HepG2 (cell line): Measurements from ENCODE around the gene NAA38. TPM values are rescaled to one million over a fixed set of nuclear protein-coding genes. Genes with fewer than 3 reads are reported as not detected.

ENCODE experiments used
- ATAC-seq: fragments of 200-7000 bp; cut with Tn5 transposase; 3 replicates; pipeline ENCODE4 v1.9.1; 2020; ENCODE audit warnings: mild to moderate bottlenecking, moderate library complexity
- BruUV-seq: library from RNA; stranded (reverse); fragments of 400-500 nt; replicated peaks from 2 replicates; lab custom pipeline; 2021; lab: Mats Ljungman, UMichigan
- CTCF ChIA-PET: fragments of 300-600 bp; formaldehyde crosslinking; extraction: SDS; loops from one replicate; lab custom pipeline; 2021; ENCODE audit warnings: low total read pairs, inconsistent platforms, low intra/inter-chr PET ratio; lab: Yijun Ruan, JAX
- POLR2A ChIA-PET: fragments of 350-600 bp; sonication (Branson Sonifier 250); formaldehyde crosslinking; loops from one replicate; lab custom pipeline; 2020; ENCODE audit warnings: antibody characterized with exemption, inconsistent platforms; lab: Yijun Ruan, JAX
- DNase-seq: peaks from one replicate; pipeline ENCODE4 v3.0.0-alpha.2; 2015; ENCODE audit warnings: low spot score
- FAIRE-seq: peaks from 3 replicates; lab custom pipeline; 2011; peaks lifted over from hg19 to GRCh38; lab: Jason Lieb, UNC
- H2AFZ ChIP-seq: one replicate; pipeline ENCODE4 v1.6.1; 2011; ENCODE audit warnings: low read length, inconsistent platforms
- H3K27ac ChIP-seq: fragments of 300-600 bp; 3 replicates; pipeline ENCODE4 v1.8.0; 2011; ENCODE audit warnings: mixed run types, mild to moderate bottlenecking, mixed read lengths, low read length, inconsistent platforms; ENCODE audit not compliant: insufficient read depth; ENCODE audit errors: extremely low read length
- H3K27me3 ChIP-seq, 2 experiments: fragments of 200-600 bp in 1 of 2; 2 replicates in 1 of 2; 3 replicates in 1 of 2; pipeline versions ENCODE4 v1.6.0 to v1.8.0; 2011; ENCODE audit warnings: low read length in 2 of 2, mild to moderate bottlenecking in 2 of 2, moderate library complexity in 2 of 2, inconsistent platforms in 1 of 2; ENCODE audit not compliant: insufficient read depth in 2 of 2, control insufficient read depth in 1 of 2
- H3K36me3 ChIP-seq, 2 experiments: fragments of 200-600 bp in 1 of 2; replicated peaks in 1 of 2; 2 replicates in 1 of 2; 3 replicates in 1 of 2; pipeline versions ENCODE4 v1.5.1 to v1.8.0; 2011; ENCODE audit warnings: low read length in 2 of 2, inconsistent platforms in 1 of 2; ENCODE audit not compliant: insufficient read depth in 2 of 2, control insufficient read depth in 1 of 2
- H3K4me1 ChIP-seq: 2 replicates; pipeline ENCODE4 v1.5.1; 2012; ENCODE audit warnings: low read length, inconsistent platforms; ENCODE audit not compliant: insufficient read depth
- H3K4me2 ChIP-seq: 2 replicates; pipeline ENCODE4 v1.6.0; 2011; ENCODE audit warnings: low read depth, low read length, inconsistent platforms
- H3K4me3 ChIP-seq, 3 experiments: fragments of 200-600 bp in 1 of 3; sonication (generic), shearing (Covaris generic) in 1 of 3; replicated peaks in 1 of 3; 2 replicates each; pipeline ENCODE4 v1.5.1; 2011 to 2016; ENCODE audit warnings: low read length in 3 of 3, inconsistent platforms in 2 of 3, low read depth in 2 of 3, mild to moderate bottlenecking in 2 of 3, control low read depth in 1 of 3, mixed read lengths in 1 of 3; ENCODE audit not compliant: insufficient read depth in 1 of 3
- H3K79me2 ChIP-seq: one replicate; pipeline ENCODE4 v1.6.1; 2011; ENCODE audit warnings: low read length, inconsistent platforms; ENCODE audit not compliant: insufficient read depth
- H3K9ac ChIP-seq: 2 replicates; pipeline ENCODE4 v1.6.0; 2011; ENCODE audit warnings: mild to moderate bottlenecking, low read depth, low read length, inconsistent platforms; ENCODE audit not compliant: insufficient read depth
- H3K9me3 ChIP-seq: 2 replicates; pipeline ENCODE4 v1.5.1; 2012; ENCODE audit warnings: mild to moderate bottlenecking, low read length
- H4K20me1 ChIP-seq: 2 replicates; pipeline ENCODE4 v1.6.0; 2011; ENCODE audit warnings: inconsistent platforms, mild to moderate bottlenecking, low read length, moderate library complexity; ENCODE audit not compliant: insufficient read depth
- ATF7-NPFF ChIP-seq: sonication (generic); formaldehyde crosslinking; IDR thresholded peaks from 2 replicates; pipeline ENCODE4 v1.8.1; 2023; ENCODE audit warnings: mild to moderate bottlenecking, low read depth, missing genetic modification reagents, moderate library complexity
- CBFB ChIP-seq: sonication (generic); formaldehyde crosslinking; IDR thresholded peaks from 2 replicates; pipeline ENCODE4 v1.4.0; 2020; ENCODE audit warnings: missing genetic modification reagents
- PHF5A ChIP-seq: IDR thresholded peaks from one replicate; pipeline ENCODE4 v1.6.1; 2018; ENCODE audit warnings: low read depth, missing genetic modification reagents; ENCODE audit not compliant: unreplicated experiment
- ZNF274 ChIP-seq: sonication (generic); formaldehyde crosslinking; IDR thresholded peaks from 2 replicates; pipeline ENCODE4 v1.5.1; 2020; ENCODE audit warnings: mild to moderate bottlenecking, missing genetic modification reagents
- ZNF354B ChIP-seq: sonication (generic); formaldehyde crosslinking; IDR thresholded peaks from 2 replicates; pipeline ENCODE4 v1.8.0; 2022; ENCODE audit warnings: mild to moderate bottlenecking, missing genetic modification reagents
- ZNF761 ChIP-seq: sonication (generic); formaldehyde crosslinking; conservative IDR thresholded peaks from 2 replicates; pipeline ENCODE4 v1.4.0; 2020; ENCODE audit warnings: mild to moderate bottlenecking, missing genetic modification reagents
- ZNF891 ChIP-seq: sonication (generic); formaldehyde crosslinking; IDR thresholded peaks from 2 replicates; pipeline ENCODE4 v1.5.0; 2020; ENCODE audit warnings: mild to moderate bottlenecking, missing genetic modification reagents
- WGBS: methylation state at CpG from one replicate; pipeline ENCODE4 v1.1.6; 2017; ENCODE audit warnings: low lambda C conversion rate; 5-methylcytosine and 5-hydroxymethylcytosine counted together
- in situ Hi-C: cut with HindIII; loops from 2 replicates; pipeline ENCODE4 v1.10.0; 2017; ENCODE audit warnings: low pct_unique_long_range_greater_than_20kb; ENCODE audit not compliant: extremely low pct_ligation_motif_present
- intact Hi-C: fragments of 100-400 bp; cut with micrococcal nuclease; formaldehyde crosslinking; loops from one replicate; pipeline ENCODE4 v1.10.0; 2022; ENCODE audit not compliant: unreplicated experiment
- polyA plus RNA-seq, 8 experiments: library from polyadenylated mRNA; depleted of rRNA in 3 of 8; stranded (reverse) in 7 of 8; unstranded in 1 of 8; fragments of >200 nt; fragmentation: Illumina TruSeq in 4 of 8; extraction: Trizol in 4 of 8; gene quantifications; 2 replicates each; pipeline versions ENCODE4 v1.2.1 to v1.2.3, GENCODE V29; 2011 to 2016; ENCODE audit warnings: low read depth in 4 of 8, missing spikeins in 1 of 8, mixed read lengths in 1 of 8; ENCODE audit not compliant: insufficient read depth in 1 of 8
- total RNA-seq, 5 experiments: library from RNA; depleted of rRNA; stranded (reverse); fragments of >200 nt; fragmentation: Illumina TruSeq; extraction: Trizol; gene quantifications; 2 replicates each; pipeline ENCODE4 v1.2.3, GENCODE V29; 2016; ENCODE audit warnings: low read depth in 1 of 5
- TF ChIP-seq, protein P1 (sequence below): sonication (generic); formaldehyde crosslinking; IDR thresholded peaks from 2 replicates; pipeline ENCODE4 v1.5.0; 2020; ENCODE audit warnings: mild to moderate bottlenecking, missing genetic modification reagents, moderate library complexity

The NAA38 gene
- total and polyA plus RNA-seq, 2 of the 13 experiments (the other 11 are each of a cell fraction or from before 2014, with no cell fraction given) = 46.9 to 91.6 TPM

DNA sequence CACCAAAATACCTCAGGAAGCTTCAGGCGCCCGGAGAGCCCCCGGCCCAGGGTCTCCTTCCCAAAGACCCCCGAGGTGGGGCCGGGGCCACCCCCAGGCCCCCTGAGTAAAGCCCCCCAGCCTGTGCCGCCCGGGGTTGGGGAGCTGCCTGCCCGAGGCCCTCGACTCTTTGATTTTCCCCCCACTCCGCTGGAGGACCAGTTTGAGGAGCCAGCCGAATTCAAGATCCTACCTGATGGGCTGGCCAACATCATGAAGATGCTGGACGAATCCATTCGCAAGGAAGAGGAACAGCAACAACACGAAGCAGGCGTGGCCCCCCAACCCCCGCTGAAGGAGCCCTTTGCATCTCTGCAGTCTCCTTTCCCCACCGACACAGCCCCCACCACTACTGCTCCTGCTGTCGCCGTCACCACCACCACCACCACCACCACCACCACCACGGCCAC lies 9.2 kb downstream of the NAA38 start:
- no peak for ATAC-seq
- Histone ChIP-seq H3K4me3 (no peak overlapping the region), H3K79me2 (peaks cover 21% of the 10 kb centered on the region), H3K4me2 (no peak overlapping the region), H4K20me1 (peaks cover 24% of the 10 kb centered on the region), H3K36me3 (peaks cover 42 to 55% of the 10 kb centered on the region in 2 experiments), H3K4me1 (peaks cover 9% of the 10 kb centered on the region), H2AFZ (no peak overlapping the region), H3K9me3 (no peaks in the 10 kb centered on the region), H3K27ac (no peak overlapping the region), H3K27me3 (peaks cover 0 to 3% of the 10 kb centered on the region in 2 experiments; a peak in 1 of 5 replicates), H3K9ac (no peak overlapping the region)
- no TSS peak for BruUV-seq
- TF ChIP-seq ATF7-NPFF (CRISPR knock-in tag) (no peak), PHF5A (CRISPR knock-in tag) (no peak), ZNF354B (CRISPR knock-in tag) (no peak), ZNF891 (CRISPR knock-in tag) (no peak), CBFB (CRISPR knock-in tag) (no peak), ZNF761 (CRISPR knock-in tag) (no peak), ZNF274 (CRISPR knock-in tag) (no peak)
- TF ChIP-seq, protein P1, sequence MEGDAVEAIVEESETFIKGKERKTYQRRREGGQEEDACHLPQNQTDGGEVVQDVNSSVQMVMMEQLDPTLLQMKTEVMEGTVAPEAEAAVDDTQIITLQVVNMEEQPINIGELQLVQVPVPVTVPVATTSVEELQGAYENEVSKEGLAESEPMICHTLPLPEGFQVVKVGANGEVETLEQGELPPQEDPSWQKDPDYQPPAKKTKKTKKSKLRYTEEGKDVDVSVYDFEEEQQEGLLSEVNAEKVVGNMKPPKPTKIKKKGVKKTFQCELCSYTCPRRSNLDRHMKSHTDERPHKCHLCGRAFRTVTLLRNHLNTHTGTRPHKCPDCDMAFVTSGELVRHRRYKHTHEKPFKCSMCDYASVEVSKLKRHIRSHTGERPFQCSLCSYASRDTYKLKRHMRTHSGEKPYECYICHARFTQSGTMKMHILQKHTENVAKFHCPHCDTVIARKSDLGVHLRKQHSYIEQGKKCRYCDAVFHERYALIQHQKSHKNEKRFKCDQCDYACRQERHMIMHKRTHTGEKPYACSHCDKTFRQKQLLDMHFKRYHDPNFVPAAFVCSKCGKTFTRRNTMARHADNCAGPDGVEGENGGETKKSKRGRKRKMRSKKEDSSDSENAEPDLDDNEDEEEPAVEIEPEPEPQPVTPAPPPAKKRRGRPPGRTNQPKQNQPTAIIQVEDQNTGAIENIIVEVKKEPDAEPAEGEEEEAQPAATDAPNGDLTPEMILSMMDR (CRISPR knock-in tag) = no peak
- intact Hi-C loops (no loop called here), in situ Hi-C loops (loop anchor here (10.0 kb wide), 1 partner anchor 273 kb away; the partner anchor contains the start of gene CD68)
- 96% methylated on average over 19 of the region's 20 CpGs for WGBS
- ChIA-PET POLR2A (interaction anchor here (1.8 kb wide), 1 partner anchor 15 kb away, joined by 5 read pairs; no protein-coding TSS in a partner anchor), CTCF (no interaction called here)
- no peak for DNase-seq
- no peak for FAIRE-seq
